GM21619 (cell line): Measurements from ENCODE around the gene WNT3A.
A peak's percentile ranks its signal among the peaks of the same experiment; 100 is the strongest.

Experiments used
- ATAC-seq: cut with Tn5 transposase; IDR thresholded peaks from one replicate; pipeline ENCODE4 v1.9.1; 2021; ENCODE audit not compliant: unreplicated experiment

Gene WNT3A

DNA sequence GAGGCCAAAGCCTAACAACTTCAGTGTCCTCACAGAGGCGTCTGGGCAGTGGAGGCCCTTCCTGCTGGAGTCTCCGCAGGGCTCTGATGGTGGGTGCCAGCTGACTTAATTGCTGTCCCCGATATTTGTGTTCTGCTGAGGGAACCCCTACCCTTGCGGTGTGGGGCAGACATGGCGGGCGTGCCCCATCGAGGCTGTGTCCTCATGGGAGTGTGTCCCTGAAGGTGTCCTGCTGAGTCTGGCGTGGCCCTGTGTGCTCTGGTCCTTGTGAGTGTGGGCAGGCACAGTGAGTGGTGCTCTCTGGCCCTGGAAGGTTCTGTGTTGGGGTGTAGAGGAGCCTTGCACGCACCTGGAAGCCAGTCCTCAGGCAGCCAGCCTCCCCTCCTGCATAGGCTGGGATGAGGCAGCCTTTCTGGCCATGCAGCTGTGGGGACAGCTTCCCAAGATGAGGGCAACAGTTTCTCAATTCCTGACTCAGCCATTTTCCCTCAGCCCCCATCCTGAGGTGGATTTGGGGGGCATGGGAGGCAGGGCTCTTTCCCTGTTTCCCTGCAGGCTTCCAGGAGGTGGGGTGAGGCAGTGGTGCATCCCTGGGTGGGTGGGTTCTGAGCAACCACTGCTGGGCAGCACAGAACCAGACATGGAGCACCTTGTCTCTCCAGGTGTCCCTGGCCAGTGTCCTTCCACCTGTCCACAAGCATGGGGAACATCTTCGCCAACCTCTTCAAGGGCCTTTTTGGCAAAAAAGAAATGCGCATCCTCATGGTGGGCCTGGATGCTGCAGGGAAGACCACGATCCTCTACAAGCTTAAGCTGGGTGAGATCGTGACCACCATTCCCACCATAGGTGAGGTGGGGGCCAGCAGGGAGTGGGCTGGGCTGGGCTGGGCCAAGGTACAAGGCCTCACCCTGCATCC, 89.9 kb downstream of the WNT3A start:
- no peak for ATAC-seq

DNA sequence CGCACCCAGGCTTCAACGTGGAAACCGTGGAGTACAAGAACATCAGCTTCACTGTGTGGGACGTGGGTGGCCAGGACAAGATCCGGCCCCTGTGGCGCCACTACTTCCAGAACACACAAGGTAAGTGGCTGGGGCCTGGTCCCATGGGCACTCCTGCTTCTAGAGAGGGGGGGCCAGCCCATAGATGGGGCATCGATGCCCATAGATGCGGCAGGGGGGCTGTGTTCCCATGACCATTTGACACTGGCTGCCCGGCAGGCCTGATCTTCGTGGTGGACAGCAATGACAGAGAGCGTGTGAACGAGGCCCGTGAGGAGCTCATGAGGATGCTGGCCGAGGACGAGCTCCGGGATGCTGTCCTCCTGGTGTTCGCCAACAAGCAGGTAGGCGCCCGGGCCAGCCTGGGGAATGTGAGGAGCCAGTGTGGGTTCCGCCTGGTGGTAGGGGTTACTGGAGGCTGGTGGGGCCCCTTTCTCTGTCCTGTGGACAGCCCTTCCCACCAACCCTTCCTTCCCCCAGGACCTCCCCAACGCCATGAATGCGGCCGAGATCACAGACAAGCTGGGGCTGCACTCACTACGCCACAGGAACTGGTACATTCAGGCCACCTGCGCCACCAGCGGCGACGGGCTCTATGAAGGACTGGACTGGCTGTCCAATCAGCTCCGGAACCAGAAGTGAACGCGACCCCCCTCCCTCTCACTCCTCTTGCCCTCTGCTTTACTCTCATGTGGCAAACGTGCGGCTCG, 90.7 kb downstream of the WNT3A start:
- ATAC-seq = no peak

GRCh38 chr1:228098323-228098931, 91.6 kb downstream of the WNT3A start:
- no peak for ATAC-seq

DNA sequence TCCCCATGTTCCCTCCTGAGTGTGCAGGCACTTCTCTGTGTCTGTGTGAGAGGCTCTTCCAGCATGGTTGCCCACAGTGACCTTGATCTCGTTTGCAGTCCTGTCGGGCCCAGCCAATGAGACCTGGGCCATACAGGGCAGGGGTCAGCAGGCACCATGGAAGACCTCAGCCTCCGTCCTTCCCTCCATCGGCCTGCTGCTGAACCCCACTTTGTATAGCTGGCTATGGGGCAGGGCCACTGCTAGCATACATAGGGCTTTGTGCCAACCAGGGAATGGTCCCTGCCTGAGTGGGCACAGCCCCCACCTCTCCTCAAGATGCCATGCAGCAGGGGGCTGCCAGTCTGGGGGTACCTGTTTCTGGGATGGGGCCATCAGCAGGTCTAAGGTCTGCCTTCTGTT, 92.5 kb downstream of the WNT3A start:
- ATAC-seq = no peak

GRCh38 chr1:228100822-228101613, 94.2 kb downstream of the WNT3A start:
- no peak for ATAC-seq

DNA sequence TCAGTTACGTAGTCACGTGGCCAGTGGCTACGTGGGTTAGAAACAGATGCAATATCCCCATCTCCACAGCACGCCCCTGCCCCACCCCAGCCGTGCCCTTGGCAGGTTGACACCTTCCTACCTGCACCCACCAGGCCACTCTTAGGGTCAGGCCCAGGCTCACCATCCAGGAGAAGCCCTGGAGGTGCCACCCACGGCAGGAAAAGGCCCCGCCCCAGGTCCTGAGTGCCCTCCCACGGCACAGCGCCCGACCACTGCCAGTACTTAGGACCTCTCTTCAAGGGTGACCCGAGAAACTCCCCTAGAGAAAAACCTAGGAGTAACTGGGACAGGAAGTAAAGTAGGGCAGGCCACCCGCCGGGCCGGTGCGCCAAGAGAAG, 94.8 kb downstream of the WNT3A start:
- ATAC-seq = no peak

DNA sequence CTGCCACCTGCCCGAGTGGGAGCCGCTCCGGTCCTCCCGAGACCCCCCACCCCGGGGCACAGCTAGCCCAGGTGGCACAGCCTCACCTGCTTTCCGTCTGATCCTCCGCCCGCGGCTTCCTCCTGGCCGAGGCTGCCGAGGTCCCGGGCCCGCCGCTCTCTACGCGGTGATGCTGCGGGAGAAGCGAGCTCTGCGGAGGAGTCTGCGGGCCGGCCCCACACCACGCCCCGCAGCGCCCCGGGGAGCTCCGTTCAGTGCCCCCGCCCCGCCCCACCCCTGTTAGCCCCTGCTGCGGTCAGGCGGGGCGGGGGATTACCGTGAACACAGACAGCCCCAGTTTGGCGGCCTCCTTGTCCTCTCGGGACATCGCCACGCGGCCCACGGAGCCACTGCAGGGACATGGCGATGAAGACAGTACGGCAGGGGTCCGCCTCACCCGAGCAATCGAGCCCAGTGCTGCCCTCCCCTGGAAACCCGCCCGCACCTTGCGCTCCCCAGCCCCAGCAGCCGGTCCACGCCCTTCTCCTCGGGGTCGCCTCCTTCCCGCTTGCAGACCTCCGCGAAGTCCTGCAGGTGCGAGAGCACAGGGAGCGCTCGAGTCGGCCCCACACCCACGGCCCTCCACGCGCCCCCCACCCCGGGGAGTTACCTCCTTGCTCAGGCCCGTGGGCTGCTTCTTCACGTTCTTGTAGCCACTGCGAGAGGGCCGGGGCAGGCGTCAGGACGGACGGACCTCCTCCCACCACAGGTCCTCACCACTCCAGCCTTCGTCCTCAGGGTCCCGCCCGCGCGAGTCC, 95.4 kb downstream of the WNT3A start:
- ATAC-seq = peak; percentile 26

- ATAC-seq = peak; percentile 67
Observed at GRCh38 chr1:228102791-228103620, 96.2 kb downstream of the WNT3A start, which contains the start of gene C1orf35. TSS of gene C1orf35 (minus strand) at chr1:228103325. CDS start at chr1:228103227, 98 bp downstream.

DNA sequence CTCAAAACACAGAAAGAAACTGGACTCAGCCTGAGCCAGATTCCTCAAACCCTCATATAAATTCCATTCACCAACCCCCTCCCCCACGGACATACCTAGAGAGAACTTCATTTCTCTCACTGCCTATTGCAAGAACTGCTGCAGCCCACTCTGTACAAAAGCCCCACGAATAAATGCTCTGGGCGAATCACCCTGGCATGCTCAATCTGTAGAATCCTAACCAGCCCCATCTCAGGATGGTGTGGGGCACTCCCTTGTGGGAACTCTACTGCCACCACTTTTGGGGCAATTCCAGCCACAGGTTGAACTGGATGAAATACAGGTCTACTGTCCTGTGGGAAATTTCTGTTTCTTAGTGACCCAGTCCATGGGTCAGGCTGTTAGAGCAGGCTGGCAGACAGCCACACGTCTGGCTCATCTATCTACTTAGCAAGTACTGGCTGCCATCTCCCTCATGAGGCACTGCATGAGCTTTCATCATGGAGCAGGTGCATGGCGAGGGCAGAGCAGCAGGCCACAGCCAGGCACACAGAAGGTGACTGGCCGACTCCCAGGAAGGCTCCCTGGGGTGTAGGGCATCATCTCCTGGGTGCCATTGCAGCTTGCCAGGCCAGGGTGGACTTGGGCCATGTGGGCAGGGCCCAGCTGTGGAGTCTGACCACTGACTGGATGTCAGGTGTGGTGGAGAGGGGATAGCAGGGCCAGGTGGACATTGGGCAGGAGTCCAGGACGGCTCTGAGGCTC, 97.9 kb downstream of the WNT3A start:
- ATAC-seq = no peak

DNA sequence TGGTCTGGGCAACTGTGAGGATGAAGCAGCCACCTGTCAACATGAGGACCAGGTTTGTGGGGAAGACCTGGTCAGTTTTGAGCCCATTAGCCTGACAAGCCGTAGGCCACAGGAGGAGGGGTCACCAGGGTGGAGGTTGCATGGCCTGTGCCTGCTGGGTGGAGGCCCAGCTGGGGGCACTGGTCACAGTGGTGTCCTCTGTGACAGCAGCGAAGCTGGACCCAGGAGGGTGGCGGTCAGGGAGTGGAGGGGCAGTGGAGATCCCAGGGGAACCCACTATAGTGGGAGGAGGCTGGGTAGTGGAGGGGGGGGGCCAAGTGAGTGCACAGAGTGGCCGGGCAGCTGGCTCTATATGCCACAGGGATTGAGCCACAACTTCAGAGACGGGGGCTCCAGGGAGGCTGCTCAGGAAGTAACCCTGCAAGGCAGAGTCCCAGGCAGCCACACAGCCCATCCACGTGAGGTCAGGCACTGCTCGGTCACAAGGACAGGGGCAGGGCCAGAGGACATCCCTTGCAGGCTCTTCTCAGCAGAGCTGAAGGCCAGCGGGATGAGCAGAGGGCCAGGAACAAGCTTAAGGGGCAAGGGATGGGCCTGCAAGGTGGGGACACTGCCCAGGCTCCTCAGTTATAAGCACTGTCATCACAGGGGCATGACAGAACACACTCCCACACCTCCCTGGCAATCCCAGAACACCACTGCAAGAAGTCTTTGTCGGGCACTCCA, 98.6 kb downstream of the WNT3A start:
- ATAC-seq = no peak

DNA sequence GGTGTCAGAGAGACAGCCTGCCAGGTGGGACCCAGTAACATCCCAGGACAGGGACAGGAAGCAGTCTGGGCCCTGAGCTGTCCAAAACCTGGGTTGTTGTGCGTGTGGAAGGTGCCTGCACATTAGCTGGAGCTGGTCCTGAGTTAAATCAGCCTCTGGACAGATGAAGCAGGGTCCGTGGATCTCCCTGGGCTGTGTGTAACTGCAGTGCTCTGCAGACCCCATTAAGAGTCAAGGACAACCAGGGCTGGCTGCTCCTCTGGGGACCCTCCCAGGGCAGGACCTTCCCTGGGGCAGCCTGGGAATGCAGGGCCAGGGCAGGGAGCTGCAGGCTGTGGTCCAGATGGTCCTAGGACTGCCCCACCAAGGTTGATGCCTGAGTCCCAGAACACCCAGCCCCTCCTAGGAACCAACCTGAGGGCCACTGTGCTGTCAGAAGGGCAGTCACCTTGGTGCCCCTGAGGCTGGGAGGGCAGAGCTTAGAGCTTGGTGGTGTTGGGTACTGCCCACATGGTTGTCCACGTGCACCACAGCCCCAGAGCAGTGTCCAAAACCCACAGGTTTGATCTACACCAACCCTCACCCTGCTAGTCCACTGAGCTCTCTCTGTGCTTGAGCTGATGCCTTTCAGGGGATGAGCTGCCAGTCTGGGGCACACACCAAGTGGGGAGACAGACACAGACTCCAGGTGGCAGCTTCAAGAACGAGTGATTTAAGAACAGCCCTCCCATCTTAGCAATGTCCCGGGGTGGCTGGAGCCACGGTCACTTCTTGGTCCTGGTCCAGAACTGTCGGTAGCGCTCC, 99.4 kb downstream of the WNT3A start:
- no peak for ATAC-seq

DNA sequence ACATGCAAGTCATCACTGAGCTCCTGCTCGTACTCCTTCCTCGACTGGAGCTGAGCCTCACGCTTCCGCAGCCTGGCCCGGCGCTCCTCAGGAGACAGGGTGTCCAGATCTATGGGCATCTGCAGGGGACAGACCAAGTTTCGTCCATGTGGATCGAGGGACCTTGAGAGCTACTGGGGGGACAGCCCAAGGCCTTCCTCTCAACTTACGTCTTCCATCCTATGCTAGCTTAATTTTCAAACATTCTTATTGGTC, 99.9 kb downstream of the WNT3A start:
- no peak for ATAC-seq

GRCh38 chr1:228107636-228108035, 100.8 kb downstream of the WNT3A start:
- no peak for ATAC-seq

DNA sequence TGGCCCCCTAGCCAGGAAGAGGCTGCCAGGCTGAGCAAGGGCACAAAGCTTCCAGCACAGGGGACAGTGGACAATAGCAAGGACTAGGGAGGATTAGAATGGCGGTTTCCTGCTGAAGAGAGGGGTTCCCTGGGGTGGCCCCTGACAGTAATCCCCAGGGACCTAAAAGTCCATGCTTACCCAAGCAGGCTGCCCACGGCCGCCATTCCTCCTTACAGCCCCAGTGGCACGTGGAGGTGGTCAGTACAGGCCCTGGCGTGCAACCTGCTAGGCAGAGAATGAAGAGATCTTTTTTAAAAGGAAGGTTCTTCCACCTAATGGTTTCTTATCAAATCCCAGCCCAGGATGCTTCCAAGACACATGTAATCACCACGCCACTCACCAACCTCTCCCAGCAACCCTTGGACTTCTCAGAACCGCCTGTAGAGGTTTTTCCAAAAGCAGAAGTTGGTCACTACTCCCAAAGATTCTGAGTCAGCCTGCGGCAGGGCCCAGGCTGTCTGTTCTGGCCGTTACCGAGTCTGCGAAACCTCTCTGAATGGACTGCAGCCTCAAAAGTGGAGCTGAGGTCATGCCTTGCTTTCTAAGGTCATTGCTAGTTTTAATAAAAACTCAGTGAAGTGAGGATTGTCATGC, 101.4 kb downstream of the WNT3A start:
- no peak for ATAC-seq

DNA sequence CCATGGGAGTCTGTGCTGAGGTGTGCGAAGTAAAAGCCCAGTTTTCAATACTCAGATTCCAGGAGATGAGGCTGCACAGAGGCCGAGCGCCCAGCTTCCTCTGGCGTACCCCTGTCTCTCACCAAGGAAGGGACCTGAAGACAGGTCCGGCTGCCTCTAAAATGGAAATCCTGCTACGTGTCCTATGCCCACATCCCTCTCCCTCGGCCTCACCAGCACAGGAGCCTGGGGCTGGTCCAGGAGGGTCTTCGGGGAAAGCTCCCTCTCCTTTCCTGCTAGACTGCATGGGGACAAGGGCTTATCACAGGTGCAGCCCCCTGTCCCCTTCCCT, 101.9 kb downstream of the WNT3A start:
- no peak for ATAC-seq

- ATAC-seq = peak; percentile 90
Observed at GRCh38 chr1:228109073-228109961, 102.5 kb downstream of the WNT3A start, which contains the start of gene MRPL55. TSS of gene MRPL55 (minus strand) at chr1:228109299. CDS start at chr1:228108260, 1,039 bp downstream.
